BE2C (cell line): ENCODE results near the gene INO80.

Source experiments
- DNase-seq: peaks from one replicate; pipeline ENCODE4 v3.0.0-alpha.2; 2020
- H3K27me3 ChIP-seq: fragments of 250-450 bp; sonication (Bioruptor Pico); 2 replicates; pipeline ENCODE4 v1.5.1; 2020; ENCODE audit warnings: mild to moderate bottlenecking
- H3K36me3 ChIP-seq: fragments of 250-450 bp; sonication (Bioruptor Pico); 2 replicates; pipeline ENCODE4 v1.5.1; 2020; ENCODE audit warnings: mild to moderate bottlenecking
- H3K4me1 ChIP-seq: fragments of 250-450 bp; sonication (Bioruptor Pico); 2 replicates; pipeline ENCODE4 v1.5.1; 2020
- H3K4me3 ChIP-seq: 2 replicates; pipeline ENCODE4 v1.5.1; 2011; ENCODE audit warnings: low read depth, low read length
- H3K9me3 ChIP-seq: fragments of 250-450 bp; sonication (Bioruptor Pico); 2 replicates; pipeline ENCODE4 v1.5.1; 2020
- TF ChIP-seq, protein P1 (sequence below): IDR thresholded peaks from 2 replicates; pipeline ENCODE4 v1.5.1; 2012; ENCODE audit warnings: mild to moderate bottlenecking, low read depth, low read length

The INO80 gene

DNA sequence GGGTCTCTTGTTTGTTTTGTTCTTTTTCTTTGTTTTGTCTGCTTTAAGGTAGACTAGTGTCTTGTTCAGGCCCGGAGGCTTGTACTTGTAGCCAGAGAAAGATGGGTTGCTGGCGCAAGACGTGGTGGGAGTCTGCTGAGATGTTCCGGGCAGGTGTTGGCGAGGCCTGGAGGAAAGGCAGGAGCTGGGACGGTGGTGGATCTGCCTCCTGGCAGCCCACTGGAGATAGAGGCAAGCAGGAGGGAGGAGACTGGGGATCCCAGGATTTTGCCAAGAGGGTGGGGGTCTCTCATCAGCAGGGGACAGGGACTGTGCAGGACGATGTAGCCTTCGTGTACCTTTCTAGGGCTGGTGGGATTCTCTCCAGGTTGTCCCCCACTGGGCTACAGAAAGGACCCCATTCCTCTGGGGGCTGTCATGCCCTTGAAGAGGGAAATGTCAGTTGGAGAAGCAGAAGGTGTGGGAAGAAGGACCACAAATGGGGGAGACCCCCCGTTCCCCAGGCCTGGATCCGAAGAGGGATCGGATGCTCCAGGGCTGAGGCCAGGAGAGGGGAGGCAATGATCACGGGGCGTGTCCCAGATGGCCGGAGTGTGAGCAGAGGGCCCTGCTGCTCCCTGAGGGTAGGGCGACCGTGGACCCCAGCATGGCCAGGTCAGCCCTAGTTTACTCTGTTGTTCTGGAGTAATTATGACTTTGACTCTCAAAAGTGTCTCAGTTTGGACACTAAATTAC lies 155.8 kb downstream of the INO80 start:
- Histone ChIP-seq H3K27me3 (no peaks in the 10 kb centered on the region), H3K9me3 (no peaks in the 10 kb centered on the region), H3K4me3 (no peak overlapping the region), H3K36me3 (no peaks in the 10 kb centered on the region), H3K4me1 (peaks cover 10% of the 10 kb centered on the region)
- TF ChIP-seq, protein P1, sequence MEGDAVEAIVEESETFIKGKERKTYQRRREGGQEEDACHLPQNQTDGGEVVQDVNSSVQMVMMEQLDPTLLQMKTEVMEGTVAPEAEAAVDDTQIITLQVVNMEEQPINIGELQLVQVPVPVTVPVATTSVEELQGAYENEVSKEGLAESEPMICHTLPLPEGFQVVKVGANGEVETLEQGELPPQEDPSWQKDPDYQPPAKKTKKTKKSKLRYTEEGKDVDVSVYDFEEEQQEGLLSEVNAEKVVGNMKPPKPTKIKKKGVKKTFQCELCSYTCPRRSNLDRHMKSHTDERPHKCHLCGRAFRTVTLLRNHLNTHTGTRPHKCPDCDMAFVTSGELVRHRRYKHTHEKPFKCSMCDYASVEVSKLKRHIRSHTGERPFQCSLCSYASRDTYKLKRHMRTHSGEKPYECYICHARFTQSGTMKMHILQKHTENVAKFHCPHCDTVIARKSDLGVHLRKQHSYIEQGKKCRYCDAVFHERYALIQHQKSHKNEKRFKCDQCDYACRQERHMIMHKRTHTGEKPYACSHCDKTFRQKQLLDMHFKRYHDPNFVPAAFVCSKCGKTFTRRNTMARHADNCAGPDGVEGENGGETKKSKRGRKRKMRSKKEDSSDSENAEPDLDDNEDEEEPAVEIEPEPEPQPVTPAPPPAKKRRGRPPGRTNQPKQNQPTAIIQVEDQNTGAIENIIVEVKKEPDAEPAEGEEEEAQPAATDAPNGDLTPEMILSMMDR: no peak
- DNase-seq: no peak

DNA sequence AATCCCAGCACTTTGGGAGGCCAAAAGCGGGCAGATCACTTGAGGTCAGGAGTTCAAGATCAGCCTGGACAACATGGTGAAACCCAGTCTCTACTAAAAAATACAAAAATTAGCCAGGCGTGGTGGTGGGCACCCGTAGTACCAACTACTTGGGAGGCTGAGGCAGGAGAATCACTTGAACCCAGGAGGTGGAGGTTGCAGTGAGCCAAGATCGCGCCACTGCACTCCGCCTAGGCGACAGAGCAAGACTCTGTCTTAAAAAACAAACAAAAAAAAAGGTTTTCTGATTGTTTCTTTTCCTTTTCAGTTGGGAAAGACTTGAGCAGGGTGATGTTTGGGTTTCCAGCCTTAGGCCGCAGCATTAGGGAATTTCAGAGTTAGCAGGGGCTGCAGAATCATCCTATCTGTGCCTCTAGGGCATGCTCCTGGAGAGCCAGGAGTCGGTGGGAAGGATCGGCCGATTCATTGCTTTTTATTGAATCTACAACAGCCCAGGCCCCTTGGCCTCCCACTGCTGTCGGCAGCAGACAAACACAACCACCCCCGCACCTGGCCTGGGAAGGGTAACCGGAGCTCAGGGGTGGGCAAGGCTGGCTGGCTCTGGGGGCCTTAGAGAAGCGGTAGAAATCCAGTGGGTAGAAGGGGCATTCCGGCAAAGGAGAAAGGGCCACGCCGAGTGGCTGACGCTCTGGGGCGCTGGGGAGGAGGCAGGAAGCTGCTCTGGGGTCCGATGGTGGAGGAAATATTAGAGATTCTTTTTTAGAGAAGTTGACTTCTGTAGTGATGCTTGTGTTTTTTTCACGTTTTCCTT lies 156.5 kb downstream of the INO80 start:
- TF ChIP-seq, protein P1: no peak
- H3K27me3 ChIP-seq: no peaks in the 10 kb centered on the region
- H3K4me1 ChIP-seq: peaks cover 10% of the 10 kb centered on the region
- H3K4me3 ChIP-seq: no peak overlapping the region
- H3K36me3 ChIP-seq: no peaks in the 10 kb centered on the region
- peak; percentile 61 for DNase-seq
- H3K9me3 ChIP-seq: no peaks in the 10 kb centered on the region

DNA sequence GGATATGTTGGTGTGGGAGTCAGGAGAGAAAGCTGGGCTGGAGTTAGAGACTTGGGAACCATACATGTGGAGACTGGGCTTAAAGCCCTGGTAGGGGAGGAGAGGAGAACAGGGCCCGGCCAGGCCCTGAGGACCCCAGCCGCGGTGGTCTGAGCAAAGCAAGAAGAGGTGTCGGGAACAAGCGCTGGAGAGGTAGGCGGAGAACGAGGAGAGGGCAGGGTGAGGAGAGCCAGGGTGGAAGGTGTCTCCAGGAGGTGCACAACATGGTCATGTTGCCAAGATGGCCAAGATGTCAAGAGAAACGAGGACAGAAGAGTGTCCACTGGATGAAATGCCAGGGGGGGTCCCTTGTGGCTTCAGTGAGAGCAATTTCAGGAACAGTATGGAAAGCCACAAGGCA lies 157.4 kb downstream of the INO80 start:
- TF ChIP-seq, protein P1: no peak
- no peaks in the 10 kb centered on the region for H3K27me3 ChIP-seq

DNA sequence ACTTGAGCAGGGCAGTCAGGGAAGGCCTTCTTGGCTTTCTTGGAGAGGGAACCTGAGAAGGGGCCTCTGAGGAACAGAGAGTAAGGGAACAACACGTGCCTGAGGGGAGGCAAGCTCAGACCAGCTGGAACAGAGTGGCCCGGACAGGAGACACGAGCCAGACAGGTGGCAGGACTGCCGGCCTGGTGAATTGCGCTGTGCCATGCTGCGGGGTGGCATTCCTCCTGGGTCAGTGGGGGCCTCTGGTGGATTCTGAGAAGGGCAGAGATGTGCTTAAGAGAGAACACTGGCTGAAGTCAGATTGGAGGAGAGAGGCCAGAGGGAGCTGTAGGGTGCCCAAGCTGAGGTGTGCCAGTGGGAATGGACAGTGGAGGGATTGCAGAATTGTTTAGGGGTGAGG lies 157.9 kb downstream of the INO80 start:
- no peaks in the 10 kb centered on the region for H3K9me3 ChIP-seq
- no peak overlapping the region for H3K4me3 ChIP-seq
- no peak for DNase-seq
- H3K4me1 ChIP-seq: peaks cover 10% of the 10 kb centered on the region
- H3K27me3 ChIP-seq: no peaks in the 10 kb centered on the region
- no peaks in the 10 kb centered on the region for H3K36me3 ChIP-seq
- TF ChIP-seq, protein P1: no peak

More for the DNA sequence above, 157.4 kb downstream of the INO80 start:
- Histone ChIP-seq H3K9me3 (no peaks in the 10 kb centered on the region), H3K36me3 (no peaks in the 10 kb centered on the region), H3K4me1 (peaks cover 10% of the 10 kb centered on the region), H3K4me3 (no peak overlapping the region)
- DNase-seq: no peak

DNA sequence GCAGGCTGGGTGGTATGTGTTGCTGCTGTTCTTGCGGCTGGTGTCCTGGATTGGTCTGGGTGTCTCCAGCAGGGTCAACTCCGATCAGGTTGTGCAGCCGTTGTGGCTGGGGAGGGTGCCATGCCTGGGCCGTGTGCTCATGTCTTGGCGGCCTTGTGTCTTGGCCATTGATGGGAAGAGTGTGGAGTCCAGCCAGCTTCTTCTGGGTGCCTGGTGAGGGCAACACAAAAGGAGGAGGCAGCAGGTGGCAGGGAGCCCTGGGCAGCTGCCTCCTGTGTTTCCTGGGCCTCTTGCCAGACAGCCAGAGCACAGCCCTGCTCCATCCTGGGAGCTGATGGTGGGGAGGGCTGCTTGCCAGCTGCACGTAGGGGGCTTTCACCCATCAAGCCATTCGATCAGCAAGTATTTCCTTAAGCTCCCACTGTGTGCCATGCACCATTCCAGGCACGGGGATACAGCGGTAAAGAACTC lies 158.5 kb downstream of the INO80 start:
- Histone ChIP-seq H3K36me3 (no peaks in the 10 kb centered on the region), H3K4me1 (peaks cover 10% of the 10 kb centered on the region), H3K27me3 (no peaks in the 10 kb centered on the region), H3K9me3 (no peaks in the 10 kb centered on the region), H3K4me3 (no peak overlapping the region)
- DNase-seq: peak; percentile 71
- TF ChIP-seq, protein P1: no peak

DNA sequence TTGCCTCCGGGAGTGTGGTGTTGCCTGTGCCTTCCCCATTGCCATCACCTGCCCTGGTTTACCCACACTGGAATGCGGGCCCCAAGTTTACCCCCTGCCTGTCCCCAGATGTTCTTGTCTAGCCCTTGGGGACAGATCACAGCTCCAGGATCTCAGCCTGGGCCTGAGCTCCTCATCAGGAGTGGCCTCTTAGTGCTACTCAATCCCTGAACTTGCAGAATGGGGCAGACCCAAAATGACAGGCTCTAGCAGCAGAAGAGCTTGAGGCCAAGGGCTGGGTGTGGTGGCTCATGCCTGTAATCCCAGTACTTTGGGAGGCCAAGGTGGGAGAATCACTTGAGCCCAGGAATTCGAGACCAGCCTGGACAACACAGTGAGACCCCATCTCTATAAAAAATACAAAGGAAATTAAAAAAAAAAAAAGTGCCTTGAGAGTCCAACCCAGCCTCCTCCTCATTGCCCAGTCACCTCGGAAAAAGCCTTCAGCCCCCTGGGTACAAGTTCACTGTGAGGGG lies 159.0 kb downstream of the INO80 start:
- H3K9me3 ChIP-seq: no peaks in the 10 kb centered on the region
- H3K4me1 ChIP-seq: peaks cover 10% of the 10 kb centered on the region
- H3K27me3 ChIP-seq: no peaks in the 10 kb centered on the region
- no peak for DNase-seq
- H3K36me3 ChIP-seq: no peaks in the 10 kb centered on the region
- TF ChIP-seq, protein P1: no peak
- no peak overlapping the region; the same call in 1 of the 2 replicates for H3K4me3 ChIP-seq
